Astrocyte (in vitro differentiated cells and primary cell): ENCODE data around the gene ACAD8. TPM values are rescaled to one million over a fixed set of nuclear protein-coding genes. Genes with fewer than 3 reads are reported as not detected.

Experiments used
- DNase-seq: peaks from one replicate; pipeline ENCODE4 v3.0.0-alpha.2; 2010; ENCODE audit warnings: low read depth
- FAIRE-seq: peaks from 2 replicates; lab custom pipeline; 2011; peaks lifted over from hg19 to GRCh38; lab: Jason Lieb, UNC
- H2AFZ ChIP-seq: 2 replicates; pipeline ENCODE4 v1.6.0; 2012; ENCODE audit warnings: low read depth, low read length, inconsistent platforms
- H3K27ac ChIP-seq: 2 replicates; pipeline ENCODE4 v1.5.1; 2011; ENCODE audit warnings: low read depth, low read length, inconsistent platforms
- H3K27me3 ChIP-seq: 2 replicates; pipeline ENCODE4 v1.6.0; 2011; ENCODE audit warnings: low read length, inconsistent platforms; ENCODE audit not compliant: insufficient read depth
- H3K36me3 ChIP-seq: 2 replicates; pipeline ENCODE4 v1.5.1; 2011; ENCODE audit warnings: low read length, inconsistent platforms; ENCODE audit not compliant: insufficient read depth
- H3K4me1 ChIP-seq: 2 replicates; pipeline ENCODE4 v1.5.1; 2011; ENCODE audit warnings: low read length, inconsistent platforms; ENCODE audit not compliant: insufficient read depth
- H3K4me2 ChIP-seq: 2 replicates; pipeline ENCODE4 v1.6.0; 2012; ENCODE audit warnings: low read length, inconsistent platforms
- H3K4me3 ChIP-seq: 2 replicates; pipeline ENCODE4 v1.5.1; 2011; ENCODE audit warnings: low read depth, mild to moderate bottlenecking, low read length, inconsistent platforms; ENCODE audit not compliant: insufficient read depth
- H3K79me2 ChIP-seq: 2 replicates; pipeline ENCODE4 v1.6.0; 2012; ENCODE audit warnings: mild to moderate bottlenecking, low read length, inconsistent platforms; ENCODE audit not compliant: insufficient read depth
- H3K9ac ChIP-seq: 2 replicates; pipeline ENCODE4 v1.6.0; 2012; ENCODE audit warnings: mild to moderate bottlenecking, low read length, inconsistent platforms
- H3K9me3 ChIP-seq: 2 replicates; pipeline ENCODE4 v1.5.1; 2012; ENCODE audit warnings: low read depth, mild to moderate bottlenecking, low read length, inconsistent platforms; ENCODE audit not compliant: insufficient read depth
- H4K20me1 ChIP-seq: 2 replicates; pipeline ENCODE4 v1.6.0; 2012; ENCODE audit warnings: low read length, inconsistent platforms; ENCODE audit not compliant: insufficient read depth
- H3K27ac Mint-ChIP-seq: one replicate; pipeline ENCODE4 v1.8.0; 2021; ENCODE audit warnings: mild to moderate bottlenecking, mixed read lengths; ENCODE audit not compliant: unreplicated experiment
- H3K27me3 Mint-ChIP-seq: one replicate; pipeline ENCODE4 v1.8.0; 2021; ENCODE audit warnings: low read depth, mixed read lengths; ENCODE audit not compliant: unreplicated experiment
- H3K36me3 Mint-ChIP-seq: one replicate; pipeline ENCODE4 v1.8.0; 2021; ENCODE audit warnings: low read depth, mixed read lengths; ENCODE audit not compliant: unreplicated experiment
- H3K4me1 Mint-ChIP-seq: one replicate; pipeline ENCODE4 v1.8.0; 2021; ENCODE audit warnings: low read depth, mixed read lengths; ENCODE audit not compliant: unreplicated experiment
- H3K4me3 Mint-ChIP-seq: one replicate; pipeline ENCODE4 v1.8.0; 2021; ENCODE audit warnings: mild to moderate bottlenecking, moderate library complexity, mixed read lengths; ENCODE audit not compliant: unreplicated experiment
- H3K9me3 Mint-ChIP-seq: one replicate; pipeline ENCODE4 v1.8.0; 2021; ENCODE audit warnings: mild to moderate bottlenecking, mixed read lengths; ENCODE audit not compliant: unreplicated experiment
- EZH2 ChIP-seq: IDR thresholded peaks from 2 replicates; pipeline ENCODE4 v1.6.1; 2012; ENCODE audit warnings: mild to moderate bottlenecking, low read length, inconsistent platforms; ENCODE audit not compliant: insufficient read depth
- total RNA-seq: library from RNA; stranded (reverse); gene quantifications from 2 replicates; pipeline ENCODE4 v1.2.1, GENCODE V29; 2021
- TF ChIP-seq, protein P1 (sequence below): IDR thresholded peaks from 2 replicates; pipeline ENCODE4 v1.5.1; 2011; ENCODE audit warnings: low read depth, mild to moderate bottlenecking, inconsistent platforms, low read length, moderate library complexity; ENCODE audit not compliant: insufficient read depth

The ACAD8 gene
- total RNA-seq, 1 donor from 2014 or later: 15.8 TPM

- no peak overlapping the region for H3K4me3 Mint-ChIP-seq
- Histone ChIP-seq H3K27me3 (no peaks in the 10 kb centered on the region), H3K27ac (no peak overlapping the region), H2AFZ (no peak overlapping the region), H3K4me1 (no peaks in the 10 kb centered on the region), H3K79me2 (no peaks in the 10 kb centered on the region), H3K4me3 (no peak overlapping the region), H4K20me1 (no peaks in the 10 kb centered on the region), H3K36me3 (no peaks in the 10 kb centered on the region), H3K9ac (no peak overlapping the region), H3K9me3 (no peaks in the 10 kb centered on the region), H3K4me2 (no peak overlapping the region)
- no peak overlapping the region for H3K27ac Mint-ChIP-seq
- FAIRE-seq (no peak), DNase-seq (no peak)
- peaks cover 15% of the 10 kb centered on the region for H3K27me3 Mint-ChIP-seq
- peaks cover 9% of the 10 kb centered on the region for H3K9me3 Mint-ChIP-seq
- no peaks in the 10 kb centered on the region for H3K4me1 Mint-ChIP-seq
- TF ChIP-seq, protein P1, sequence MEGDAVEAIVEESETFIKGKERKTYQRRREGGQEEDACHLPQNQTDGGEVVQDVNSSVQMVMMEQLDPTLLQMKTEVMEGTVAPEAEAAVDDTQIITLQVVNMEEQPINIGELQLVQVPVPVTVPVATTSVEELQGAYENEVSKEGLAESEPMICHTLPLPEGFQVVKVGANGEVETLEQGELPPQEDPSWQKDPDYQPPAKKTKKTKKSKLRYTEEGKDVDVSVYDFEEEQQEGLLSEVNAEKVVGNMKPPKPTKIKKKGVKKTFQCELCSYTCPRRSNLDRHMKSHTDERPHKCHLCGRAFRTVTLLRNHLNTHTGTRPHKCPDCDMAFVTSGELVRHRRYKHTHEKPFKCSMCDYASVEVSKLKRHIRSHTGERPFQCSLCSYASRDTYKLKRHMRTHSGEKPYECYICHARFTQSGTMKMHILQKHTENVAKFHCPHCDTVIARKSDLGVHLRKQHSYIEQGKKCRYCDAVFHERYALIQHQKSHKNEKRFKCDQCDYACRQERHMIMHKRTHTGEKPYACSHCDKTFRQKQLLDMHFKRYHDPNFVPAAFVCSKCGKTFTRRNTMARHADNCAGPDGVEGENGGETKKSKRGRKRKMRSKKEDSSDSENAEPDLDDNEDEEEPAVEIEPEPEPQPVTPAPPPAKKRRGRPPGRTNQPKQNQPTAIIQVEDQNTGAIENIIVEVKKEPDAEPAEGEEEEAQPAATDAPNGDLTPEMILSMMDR: no peak
- no peak for TF ChIP-seq EZH2
- H3K36me3 Mint-ChIP-seq: peaks cover under 1% of the 10 kb centered on the region
Measured at GRCh38 chr11:134313821-134314607, 60.6 kb downstream of the ACAD8 start.

Other genes starting within 250 kb of the ACAD8 start
- 88.3 and 88.4 TPM in 2 replicates for gene JAM3, start 184.5 kb upstream of the ACAD8 start, total RNA-seq
- gene NCAPD3, start 29.6 kb upstream of the ACAD8 start, total RNA-seq: 17.0 and 18.5 TPM in 2 replicates
- 46.6 and 47.8 TPM in 2 replicates for gene VPS26B, start 28.9 kb upstream of the ACAD8 start, total RNA-seq
- gene THYN1, start 216 bp upstream of the ACAD8 start, total RNA-seq: 30.5 and 31.6 TPM in 2 replicates
- gene GLB1L3, start 22.8 kb downstream of the ACAD8 start, total RNA-seq: 0.20 and 0.22 TPM in 2 replicates
- gene GLB1L2, start 78.4 kb downstream of the ACAD8 start, total RNA-seq: 2.8 and 3.0 TPM in 2 replicates
- gene B3GAT1, start 158.7 kb downstream of the ACAD8 start, total RNA-seq: 1.9 TPM in 2 replicates